Endodermal cell (in vitro differentiated cells): ENCODE data around the gene IRF6. TPM values are rescaled to one million over a fixed set of nuclear protein-coding genes. Genes with fewer than 3 reads are reported as not detected.
A peak's percentile ranks its signal among the peaks of the same experiment; 100 is the strongest.

ENCODE experiments used
- DNase-seq: peaks from one replicate; pipeline ENCODE4 v3.0.0-alpha.2; 2017
- H3K27ac ChIP-seq: 2 replicates; pipeline ENCODE4 v1.5.1; 2013; ENCODE audit warnings: mild to moderate bottlenecking, low read depth, low read length, moderate library complexity
- H3K27me3 ChIP-seq: 2 replicates; pipeline ENCODE4 v1.6.1; 2013; ENCODE audit warnings: mild to moderate bottlenecking, low read length, moderate library complexity; ENCODE audit not compliant: insufficient read depth, control insufficient read depth, poor library complexity, severe bottlenecking
- H3K36me3 ChIP-seq: 2 replicates; pipeline ENCODE4 v1.7.0; 2013; ENCODE audit warnings: mild to moderate bottlenecking, low read length, moderate library complexity; ENCODE audit not compliant: control insufficient read depth, insufficient read depth
- H3K4me1 ChIP-seq: one replicate; pipeline ENCODE4 v1.7.0; 2013; ENCODE audit warnings: low read length; ENCODE audit not compliant: control insufficient read depth, insufficient read depth
- H3K4me3 ChIP-seq: 2 replicates; pipeline ENCODE4 v1.5.1; 2013; ENCODE audit warnings: mild to moderate bottlenecking, low read length, moderate library complexity
- H3K9ac ChIP-seq: 2 replicates; pipeline ENCODE4 v1.6.1; 2013; ENCODE audit warnings: mild to moderate bottlenecking, low read length, moderate library complexity; ENCODE audit not compliant: poor library complexity, severe bottlenecking; ENCODE audit errors: extremely low read depth
- H3K9me3 ChIP-seq: 2 replicates; pipeline ENCODE4 v1.6.1; 2013; ENCODE audit warnings: mild to moderate bottlenecking, low read length, moderate library complexity; ENCODE audit not compliant: control insufficient read depth
- H3K27ac Mint-ChIP-seq: 2 replicates; pipeline ENCODE4 v1.8.0; 2020; ENCODE audit warnings: mixed read lengths
- H3K27me3 Mint-ChIP-seq: 2 replicates; pipeline ENCODE4 v1.8.0; 2021; ENCODE audit warnings: mild to moderate bottlenecking, mixed read lengths; ENCODE audit not compliant: insufficient read depth
- H3K36me3 Mint-ChIP-seq: 2 replicates; pipeline ENCODE4 v1.8.0; 2020; ENCODE audit warnings: low read depth, mixed read lengths
- H3K4me1 Mint-ChIP-seq: 2 replicates; pipeline ENCODE4 v1.8.0; 2020; ENCODE audit warnings: mixed read lengths
- H3K4me3 Mint-ChIP-seq: 2 replicates; pipeline ENCODE4 v1.8.0; 2020; ENCODE audit warnings: mild to moderate bottlenecking, moderate library complexity, mixed read lengths
- H3K9me3 Mint-ChIP-seq: 2 replicates; pipeline ENCODE4 v1.8.0; 2020; ENCODE audit warnings: mild to moderate bottlenecking, mixed read lengths
- CTCF ChIP-seq: fragments of 200-600 bp; sonication (generic); conservative IDR thresholded peaks from 2 replicates; pipeline ENCODE4 v1.5.0; 2021; ENCODE audit warnings: antibody characterized with exemption, mild to moderate bottlenecking
- WGBS, 2 experiments: methylation state at CpG; one replicate each; pipeline versions ENCODE4 v1.1.5 to v1.1.7; 2013; ENCODE audit warnings: missing lambda C conversion rate in 2 of 2, mixed read lengths in 1 of 2; ENCODE audit not compliant: insufficient coverage in 1 of 2, insufficient read length in 1 of 2; 5-methylcytosine and 5-hydroxymethylcytosine counted together
- long read RNA-seq, 4 experiments: library from polyadenylated mRNA in 2 of 4; library from RNA in 1 of 4; library from capped mRNA in 1 of 4; stranded (forward) in 3 of 4; unstranded in 1 of 4; transcript quantifications; one replicate each; pipeline ENCODE4 v2.0.0, GENCODE V29; 2020 to 2021; ENCODE audit warnings: inconsistent platforms in 1 of 4
- polyA plus RNA-seq, 2 experiments: library from polyadenylated mRNA; stranded (reverse); fragments of 50-300 nt; gene quantifications; one replicate each; pipeline ENCODE4 v1.2.3, GENCODE V29; 2013
- total RNA-seq, 2 donors: library from RNA; stranded (reverse); fragmentation: NEBNext Ultra II Directional in 1 of 2; extraction: Animal tissue kit (Norgen Biotek cat#: 25700) in 1 of 2; gene quantifications; 2 replicates in 1 of 2; 3 replicates in 1 of 2; pipeline ENCODE4 v1.2.1, GENCODE V29; 2021

Gene IRF6
- total RNA-seq: 10 to 100 TPM; 13.8 to 18.2 TPM
- polyA plus RNA-seq (2013, experiment 1 of 2): 0.64 TPM
- 0.50 TPM for polyA plus RNA-seq (2013, experiment 2 of 2)
- long read RNA-seq, experiment 1, full-length matches to known transcripts: 1 of 7 reads
- long read RNA-seq, experiment 1, partial matches to known transcripts: 1 of 7 reads
- long read RNA-seq, experiment 1, other reads (novel, unspliced or antisense): 5 of 7 reads
- long read RNA-seq, experiment 2, full-length matches to known transcripts: 46 of 53 reads
- long read RNA-seq, experiment 2, partial matches to known transcripts: 3 of 53 reads
- long read RNA-seq, experiment 2, other reads (novel, unspliced or antisense): 4 of 53 reads
- long read RNA-seq, experiment 3, full-length matches to known transcripts: 25 of 32 reads
- long read RNA-seq, experiment 3, partial matches to known transcripts: 2 of 32 reads
- long read RNA-seq, experiment 3, other reads (novel, unspliced or antisense): 5 of 32 reads
- long read RNA-seq, experiment 4, full-length matches to known transcripts: 10 of 16 reads
- long read RNA-seq, experiment 4, partial matches to known transcripts: 3 of 16 reads
- long read RNA-seq, experiment 4, other reads (novel, unspliced or antisense): 3 of 16 reads

- 16 to 32% methylated on average over 18 to 46 of the region's 46 CpGs for WGBS, 2 experiments
- peak within 1 kb of the TSS; percentile 46 for H3K9ac ChIP-seq
- peak within 1 kb of the TSS; percentile 94 for H3K4me3 Mint-ChIP-seq
- H3K27ac Mint-ChIP-seq: peak within 1 kb of the TSS; percentile 99
- H3K36me3 Mint-ChIP-seq: no peaks in the 10 kb centered on the region
- H3K27ac ChIP-seq: no peak within 1 kb of the TSS
- H3K36me3 ChIP-seq: no peaks in the 10 kb centered on the region
- H3K9me3 Mint-ChIP-seq: no peaks in the 10 kb centered on the region
- H3K4me1 Mint-ChIP-seq: peaks cover 24% of the 10 kb centered on the region
- DNase-seq: peak; percentile 99
- H3K27me3 Mint-ChIP-seq: peaks cover 2% of the 10 kb centered on the region
- TF ChIP-seq CTCF: no peak
- H3K9me3 ChIP-seq: no peaks in the 10 kb centered on the region
- peak within 1 kb of the TSS; percentile 79 for H3K4me3 ChIP-seq
- H3K27me3 ChIP-seq: peaks cover 43% of the 10 kb centered on the region
- H3K4me1 ChIP-seq: peaks cover 4% of the 10 kb centered on the region
Measured at GRCh38 chr1:209805875-209806760, at the start of gene IRF6. Gene IRF6 (minus strand): TSS chr1:209806142. CDS start chr1:209801413, 4,729 bp downstream.

- no peak for DNase-seq
- peaks cover 6% of the 10 kb centered on the region for H3K9me3 Mint-ChIP-seq
- no peak for TF ChIP-seq CTCF
- no peak overlapping the region for H3K9ac ChIP-seq
- H3K4me1 ChIP-seq: no peaks in the 10 kb centered on the region
- peaks cover 31% of the 10 kb centered on the region for H3K36me3 ChIP-seq
- H3K27me3 ChIP-seq: no peaks in the 10 kb centered on the region
- no peak overlapping the region for H3K4me3 Mint-ChIP-seq
- no peak overlapping the region for H3K4me3 ChIP-seq
- 89 to 91% methylated on average over 2 to 5 of the region's 5 CpGs for WGBS, 2 experiments
- H3K27ac ChIP-seq: no peak overlapping the region
- no peak overlapping the region for H3K27ac Mint-ChIP-seq
- no peaks in the 10 kb centered on the region for H3K27me3 Mint-ChIP-seq
- H3K4me1 Mint-ChIP-seq: no peaks in the 10 kb centered on the region
- no peaks in the 10 kb centered on the region for H3K9me3 ChIP-seq
- peaks cover 24% of the 10 kb centered on the region for H3K36me3 Mint-ChIP-seq
Measured at GRCh38 chr1:209855623-209856022, 49.7 kb upstream of the IRF6 start.

- no peak overlapping the region for H3K4me3 Mint-ChIP-seq
- H3K27me3 ChIP-seq: no peaks in the 10 kb centered on the region
- peaks cover 33% of the 10 kb centered on the region for H3K36me3 ChIP-seq
- no peak for TF ChIP-seq CTCF
- no peak for DNase-seq
- no peak overlapping the region for H3K27ac ChIP-seq
- no peaks in the 10 kb centered on the region for H3K27me3 Mint-ChIP-seq
- H3K4me1 ChIP-seq: no peaks in the 10 kb centered on the region
- no peak overlapping the region for H3K9ac ChIP-seq
- H3K27ac Mint-ChIP-seq: no peak overlapping the region
- WGBS, 2 experiments: 94 to 100% methylated on average over 2 to 8 of the region's 8 CpGs
- no peaks in the 10 kb centered on the region for H3K4me1 Mint-ChIP-seq
- peaks cover 6% of the 10 kb centered on the region for H3K9me3 Mint-ChIP-seq
- no peaks in the 10 kb centered on the region for H3K9me3 ChIP-seq
- peaks cover 24% of the 10 kb centered on the region for H3K36me3 Mint-ChIP-seq
- no peak overlapping the region for H3K4me3 ChIP-seq
Measured at GRCh38 chr1:209855006-209855405, 49.1 kb upstream of the IRF6 start.
